ENCODE results near the gene CALCOCO1. TPM values are rescaled to one million over a fixed set of nuclear protein-coding genes. Genes with fewer than 3 reads are reported as not detected.

Gene CALCOCO1
- total and polyA plus RNA-seq, 5 donors from 2014 or later: 91.5 to 209 (median 112) TPM

DNA sequence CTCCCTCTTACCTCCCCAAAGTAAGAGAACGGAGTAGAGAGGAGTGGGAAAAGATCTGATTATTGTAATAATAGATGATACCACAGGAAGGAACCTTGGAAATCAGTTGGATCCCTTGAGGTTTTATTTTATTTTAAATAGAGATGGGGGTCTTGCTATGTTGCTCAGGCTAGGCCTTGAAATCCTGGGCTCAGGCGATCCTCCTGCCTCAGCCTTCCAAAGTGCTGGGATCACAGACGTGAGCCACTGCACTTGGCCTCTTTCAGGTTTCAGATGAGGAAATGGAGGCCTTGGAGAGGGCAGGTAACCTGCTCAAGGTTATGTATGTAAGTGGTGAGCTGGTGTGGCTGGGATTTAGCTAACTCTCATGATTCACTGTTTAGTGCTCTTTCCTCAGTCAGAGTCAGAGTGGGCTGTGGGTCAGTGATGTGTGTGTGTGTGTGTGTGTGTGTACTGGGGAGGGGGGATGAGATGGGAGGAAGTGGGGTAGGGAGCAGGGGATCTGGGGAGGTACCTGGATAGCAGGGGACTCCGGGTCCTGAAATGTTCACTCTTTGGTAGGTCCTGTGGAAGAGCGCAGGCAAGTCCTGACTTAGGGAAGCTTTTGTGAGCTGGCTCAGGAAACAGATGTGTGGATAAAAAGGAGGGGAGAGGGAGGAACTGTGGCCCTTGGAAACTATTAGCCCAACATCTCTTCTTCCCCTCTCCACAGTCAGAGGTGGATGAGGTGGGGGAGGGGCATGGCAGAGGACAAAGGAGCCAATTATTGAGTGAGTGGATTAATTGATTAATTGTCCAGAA, 29.2 kb upstream of the CALCOCO1 start:
- no peak overlapping the region for H3K4me3 ChIP-seq (ENCODE audit: low read depth, low read length)
- no peaks in the 10 kb centered on the region for H3K9me3 ChIP-seq (ENCODE audit: control insufficient read depth in 2 of 2, low read length in 2 of 2)
- peaks cover 39% of the 10 kb centered on the region for H3K27me3 ChIP-seq (ENCODE audit: control insufficient read depth, insufficient read depth, low read length)
- Mint-ChIP-seq H3K9me3 (peaks cover 0 to 2% (median 0%) of the 10 kb centered on the region in 7 donors), H3K4me3 (peak overlapping the region in 3 of 4 donors; percentile 28 to 32 (median 29)), H3K27ac (peak overlapping the region in 1 of 3 donors; percentile 75), H3K36me3 (no peaks in the 10 kb centered on the region), H3K27me3 (peaks cover 41% of the 10 kb centered on the region), H3K4me1 (peaks cover 0 to 24% (median 12%) of the 10 kb centered on the region in 4 donors)
- peaks cover 11% of the 10 kb centered on the region for H3K4me1 ChIP-seq (ENCODE audit: control insufficient read depth, insufficient read depth, low read length, poor library complexity, severe bottlenecking)
- H3K36me3 ChIP-seq (ENCODE audit: control insufficient read depth, insufficient read depth, low read length): no peaks in the 10 kb centered on the region
- ATAC-seq (ENCODE audit: low read depth in 2 of 2): no peak
- DNase-seq: no peak
- no peak overlapping the region for H3K27ac ChIP-seq (ENCODE audit: insufficient read depth, low read length, poor library complexity, severe bottlenecking)

DNA sequence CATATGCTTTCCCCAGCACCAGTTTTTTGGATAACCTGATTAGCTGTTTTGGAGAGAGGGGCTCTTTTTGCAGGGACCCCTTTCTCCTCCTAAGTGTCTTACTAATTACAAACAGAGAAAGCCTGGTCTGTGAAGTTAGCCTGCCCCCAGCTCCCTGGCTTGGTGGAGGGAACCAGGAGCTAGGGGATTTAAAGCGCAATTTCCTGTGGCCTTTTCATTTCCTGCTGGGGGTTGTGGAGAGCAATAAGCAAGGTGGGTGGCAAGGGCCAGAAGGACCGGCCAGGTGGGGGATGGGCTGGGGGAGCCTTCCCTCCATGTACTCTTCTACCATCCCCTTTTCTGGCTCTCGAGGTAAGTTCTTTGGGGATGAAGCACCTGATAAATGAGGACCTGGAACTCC, 28.6 kb upstream of the CALCOCO1 start:
- H3K4me3 Mint-ChIP-seq: peak overlapping the region in 2 of 4 donors; percentile 33 to 51

DNA sequence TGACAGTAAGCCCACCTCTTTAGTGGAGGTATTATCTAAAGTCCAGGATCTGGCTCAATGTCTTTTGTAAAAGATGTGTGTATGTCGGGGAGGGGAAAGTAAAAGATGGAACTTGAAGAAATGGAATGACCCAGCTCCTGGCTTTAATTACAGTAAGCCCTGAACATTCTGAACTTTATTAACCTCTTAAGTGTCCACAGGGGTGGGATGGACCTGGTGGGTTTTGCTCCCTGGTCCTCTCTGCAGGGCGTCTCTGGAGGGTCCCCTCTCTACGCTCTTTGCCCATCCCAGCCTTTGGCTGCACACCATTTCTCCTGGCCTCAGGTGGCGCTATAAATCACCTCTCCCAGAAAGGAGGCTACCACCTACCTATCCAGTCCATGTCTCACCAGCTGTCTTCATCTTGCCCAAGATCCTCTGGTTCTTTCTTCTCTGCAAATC, 28.2 kb upstream of the CALCOCO1 start:
- peak overlapping the region in 1 of 4 donors; percentile 33 for H3K4me3 Mint-ChIP-seq
- no peak overlapping the region for H3K27ac ChIP-seq (ENCODE audit: insufficient read depth, low read length, poor library complexity, severe bottlenecking)
- no peaks in the 10 kb centered on the region for H3K36me3 ChIP-seq (ENCODE audit: control insufficient read depth, insufficient read depth, low read length)
- ATAC-seq (ENCODE audit: low read depth in 2 of 2): no peak
- H3K9me3 Mint-ChIP-seq: peaks cover 0 to 2% (median 0%) of the 10 kb centered on the region in 7 donors
- H3K4me1 Mint-ChIP-seq: peaks cover 0 to 26% (median 12%) of the 10 kb centered on the region in 4 donors
- H3K4me1 ChIP-seq (ENCODE audit: control insufficient read depth, insufficient read depth, low read length, poor library complexity, severe bottlenecking): peaks cover 21% of the 10 kb centered on the region
- H3K4me3 ChIP-seq (ENCODE audit: low read depth, low read length): no peak overlapping the region
- H3K36me3 Mint-ChIP-seq: no peaks in the 10 kb centered on the region
- peaks cover 36% of the 10 kb centered on the region for H3K27me3 ChIP-seq (ENCODE audit: control insufficient read depth, insufficient read depth, low read length)
- H3K27me3 Mint-ChIP-seq: peaks cover 36% of the 10 kb centered on the region
- no peaks in the 10 kb centered on the region for H3K9me3 ChIP-seq (ENCODE audit: control insufficient read depth in 2 of 2, low read length in 2 of 2)
- no peak for DNase-seq
- no peak overlapping the region for H3K27ac Mint-ChIP-seq

More for the DNA sequence above, 28.6 kb upstream of the CALCOCO1 start:
- H3K36me3 Mint-ChIP-seq: no peaks in the 10 kb centered on the region
- no peak for DNase-seq
- H3K4me1 Mint-ChIP-seq: peaks cover 0 to 26% (median 12%) of the 10 kb centered on the region in 4 donors
- ATAC-seq (ENCODE audit: low read depth in 2 of 2): no peak
- H3K27ac Mint-ChIP-seq: no peak overlapping the region
- no peak overlapping the region for H3K27ac ChIP-seq (ENCODE audit: insufficient read depth, low read length, poor library complexity, severe bottlenecking)
- H3K27me3 ChIP-seq (ENCODE audit: control insufficient read depth, insufficient read depth, low read length): peaks cover 36% of the 10 kb centered on the region
- no peaks in the 10 kb centered on the region for H3K36me3 ChIP-seq (ENCODE audit: control insufficient read depth, insufficient read depth, low read length)
- H3K4me3 ChIP-seq (ENCODE audit: low read depth, low read length): no peak overlapping the region
- peaks cover 36% of the 10 kb centered on the region for H3K27me3 Mint-ChIP-seq
- peaks cover 17% of the 10 kb centered on the region for H3K4me1 ChIP-seq (ENCODE audit: control insufficient read depth, insufficient read depth, low read length, poor library complexity, severe bottlenecking)
- H3K9me3 Mint-ChIP-seq: peaks cover 0 to 2% (median 0%) of the 10 kb centered on the region in 7 donors
- H3K9me3 ChIP-seq (ENCODE audit: control insufficient read depth in 2 of 2, low read length in 2 of 2): no peaks in the 10 kb centered on the region

DNA sequence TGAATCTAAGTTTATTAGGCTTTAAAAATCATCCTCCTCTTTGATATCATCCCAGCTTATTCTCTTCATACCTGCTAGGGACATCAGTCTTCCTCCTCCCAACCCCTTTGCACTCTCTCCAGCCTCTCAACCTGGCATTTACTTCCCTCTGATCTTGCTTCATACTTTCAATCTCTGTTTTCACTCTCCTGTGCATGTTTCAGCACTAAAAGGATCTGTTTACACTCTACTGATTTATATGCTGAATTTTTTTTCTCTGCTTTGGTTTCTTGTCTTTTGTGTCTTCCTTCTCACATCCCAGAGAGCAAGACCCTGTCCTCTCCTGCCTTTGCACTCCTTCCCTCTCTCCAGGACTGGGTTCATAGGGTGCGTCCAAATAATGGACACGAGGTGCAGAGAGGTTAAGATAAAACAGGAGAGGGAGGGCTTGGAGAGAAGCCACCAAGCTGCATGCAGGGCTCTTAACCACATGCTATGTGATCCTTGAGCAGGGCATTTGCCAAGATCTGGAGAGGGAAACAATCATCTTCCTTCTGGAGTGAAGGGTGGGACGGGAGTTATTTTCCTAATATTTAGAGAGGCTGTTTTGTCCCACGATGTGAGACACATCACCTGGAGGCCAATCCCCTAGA, 27.5 kb upstream of the CALCOCO1 start:
- no peak for DNase-seq
- no peak for ATAC-seq (ENCODE audit: low read depth in 2 of 2)
- H3K4me3 Mint-ChIP-seq: no peak overlapping the region
- peaks cover 39% of the 10 kb centered on the region for H3K27me3 ChIP-seq (ENCODE audit: control insufficient read depth, insufficient read depth, low read length)
- no peak overlapping the region for H3K4me3 ChIP-seq (ENCODE audit: low read depth, low read length)
- peaks cover 21% of the 10 kb centered on the region for H3K4me1 ChIP-seq (ENCODE audit: control insufficient read depth, insufficient read depth, low read length, poor library complexity, severe bottlenecking)
- H3K27ac Mint-ChIP-seq: no peak overlapping the region
- peaks cover 0 to 2% (median 0%) of the 10 kb centered on the region in 7 donors for H3K9me3 Mint-ChIP-seq
- peaks cover 0 to 26% (median 12%) of the 10 kb centered on the region in 4 donors for H3K4me1 Mint-ChIP-seq
- H3K9me3 ChIP-seq (ENCODE audit: control insufficient read depth in 2 of 2, low read length in 2 of 2): no peaks in the 10 kb centered on the region
- no peak overlapping the region for H3K27ac ChIP-seq (ENCODE audit: insufficient read depth, low read length, poor library complexity, severe bottlenecking)
- peaks cover 36% of the 10 kb centered on the region for H3K27me3 Mint-ChIP-seq
- no peaks in the 10 kb centered on the region for H3K36me3 ChIP-seq (ENCODE audit: control insufficient read depth, insufficient read depth, low read length)
- no peaks in the 10 kb centered on the region for H3K36me3 Mint-ChIP-seq

DNA sequence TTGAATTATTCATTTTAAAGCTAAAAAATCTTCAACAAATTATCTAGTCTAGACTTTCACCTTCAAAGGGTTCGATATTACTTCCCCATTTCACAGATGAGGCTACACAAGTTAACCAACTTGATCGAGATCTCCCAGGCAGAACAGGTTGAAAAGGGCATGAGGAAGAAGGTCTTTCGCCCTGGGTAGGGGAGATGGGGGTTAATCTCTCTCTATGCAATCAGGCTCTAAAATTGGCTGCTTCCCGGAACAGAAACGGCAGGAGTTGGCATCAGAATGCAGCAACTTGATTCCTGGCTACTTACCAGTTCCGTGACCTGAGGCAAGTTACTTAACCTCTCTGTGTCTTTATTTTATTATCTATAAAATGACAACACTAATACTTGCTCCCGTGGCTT, 26.9 kb upstream of the CALCOCO1 start:
- H3K27ac Mint-ChIP-seq: no peak overlapping the region
- Histone ChIP-seq H3K27me3 (ENCODE audit: control insufficient read depth, insufficient read depth, low read length) (peaks cover 35% of the 10 kb centered on the region), H3K9me3 (ENCODE audit: control insufficient read depth in 2 of 2, low read length in 2 of 2) (no peaks in the 10 kb centered on the region), H3K4me1 (ENCODE audit: control insufficient read depth, insufficient read depth, low read length, poor library complexity, severe bottlenecking) (peaks cover 21% of the 10 kb centered on the region), H3K36me3 (ENCODE audit: control insufficient read depth, insufficient read depth, low read length) (no peaks in the 10 kb centered on the region), H3K27ac (ENCODE audit: insufficient read depth, low read length, poor library complexity, severe bottlenecking) (no peak overlapping the region), H3K4me3 (ENCODE audit: low read depth, low read length) (no peak overlapping the region)
- peaks cover 30% of the 10 kb centered on the region for H3K27me3 Mint-ChIP-seq
- no peaks in the 10 kb centered on the region for H3K9me3 Mint-ChIP-seq
- DNase-seq: no peak
- H3K36me3 Mint-ChIP-seq: no peaks in the 10 kb centered on the region
- peaks cover 0 to 26% (median 10%) of the 10 kb centered on the region in 4 donors for H3K4me1 Mint-ChIP-seq
- no peak for ATAC-seq (ENCODE audit: low read depth in 2 of 2)
- no peak overlapping the region for H3K4me3 Mint-ChIP-seq

DNA sequence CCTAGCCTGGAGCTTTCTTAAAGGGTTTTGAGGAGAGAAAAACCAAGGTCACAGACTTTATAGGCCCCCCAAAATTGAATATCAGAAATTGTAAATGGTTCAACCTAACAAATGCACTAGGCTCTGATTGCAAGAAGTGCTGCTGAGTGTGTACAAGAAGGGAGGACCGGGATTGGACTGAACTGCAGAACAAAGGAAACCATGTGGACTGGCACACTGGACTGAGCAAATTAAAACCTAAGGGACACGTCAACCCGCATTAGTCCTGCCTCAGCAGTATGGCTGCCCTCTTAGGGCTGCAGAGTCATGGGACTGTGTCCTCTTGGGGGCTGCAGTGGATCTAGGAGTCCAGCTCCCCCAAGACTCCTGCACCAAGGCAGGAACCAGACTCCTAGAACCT, 25.4 kb upstream of the CALCOCO1 start:
- H3K9me3 ChIP-seq (ENCODE audit: control insufficient read depth in 2 of 2, low read length in 2 of 2): no peaks in the 10 kb centered on the region
- H3K27me3 Mint-ChIP-seq: peaks cover 14% of the 10 kb centered on the region
- H3K27me3 ChIP-seq (ENCODE audit: control insufficient read depth, insufficient read depth, low read length): peaks cover 33% of the 10 kb centered on the region

DNA sequence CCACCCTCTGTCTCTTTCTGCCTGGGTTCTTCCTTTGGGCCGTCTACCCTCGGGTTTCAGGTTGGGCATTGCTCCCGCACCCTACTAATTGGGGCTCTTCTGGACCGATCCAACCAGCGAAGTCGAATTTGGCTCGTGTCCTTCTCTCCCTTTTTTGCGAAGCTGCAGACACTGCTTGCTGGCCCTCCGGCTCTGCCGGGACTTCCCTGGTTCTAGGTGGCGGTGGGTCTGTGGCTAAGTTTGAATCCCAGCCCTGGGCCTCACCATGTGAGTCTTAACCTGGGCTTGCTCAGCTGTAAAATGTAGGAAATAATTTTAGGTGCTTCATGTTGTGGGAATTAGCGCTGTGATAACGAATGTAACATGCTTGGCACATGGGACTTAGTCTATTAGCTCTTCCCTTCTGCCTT, 24.9 kb upstream of the CALCOCO1 start:
- Mint-ChIP-seq H3K36me3 (no peaks in the 10 kb centered on the region), H3K4me1 (peaks cover 0 to 21% (median 16%) of the 10 kb centered on the region in 4 donors), H3K27ac (no peak overlapping the region), H3K9me3 (no peaks in the 10 kb centered on the region), H3K27me3 (peaks cover 11% of the 10 kb centered on the region), H3K4me3 (no peak overlapping the region)
- DNase-seq: no peak
- H3K27me3 ChIP-seq (ENCODE audit: control insufficient read depth, insufficient read depth, low read length): peaks cover 34% of the 10 kb centered on the region
- H3K27ac ChIP-seq (ENCODE audit: insufficient read depth, low read length, poor library complexity, severe bottlenecking): no peak overlapping the region
- no peaks in the 10 kb centered on the region for H3K9me3 ChIP-seq (ENCODE audit: control insufficient read depth in 2 of 2, low read length in 2 of 2)
- H3K4me3 ChIP-seq (ENCODE audit: low read depth, low read length): no peak overlapping the region
- no peaks in the 10 kb centered on the region for H3K36me3 ChIP-seq (ENCODE audit: control insufficient read depth, insufficient read depth, low read length)
- ATAC-seq (ENCODE audit: low read depth in 2 of 2): no peak
- peaks cover 29% of the 10 kb centered on the region for H3K4me1 ChIP-seq (ENCODE audit: control insufficient read depth, insufficient read depth, low read length, poor library complexity, severe bottlenecking)

More for the DNA sequence above, 25.4 kb upstream of the CALCOCO1 start:
- H3K27ac Mint-ChIP-seq: no peak overlapping the region
- Histone ChIP-seq H3K27ac (ENCODE audit: insufficient read depth, low read length, poor library complexity, severe bottlenecking) (no peak overlapping the region), H3K4me1 (ENCODE audit: control insufficient read depth, insufficient read depth, low read length, poor library complexity, severe bottlenecking) (peaks cover 29% of the 10 kb centered on the region), H3K36me3 (ENCODE audit: control insufficient read depth, insufficient read depth, low read length) (no peaks in the 10 kb centered on the region), H3K4me3 (ENCODE audit: low read depth, low read length) (no peak overlapping the region)
- no peak for DNase-seq
- H3K9me3 Mint-ChIP-seq: no peaks in the 10 kb centered on the region
- peaks cover 0 to 25% (median 13%) of the 10 kb centered on the region in 4 donors for H3K4me1 Mint-ChIP-seq
- ATAC-seq (ENCODE audit: low read depth in 2 of 2): no peak
- no peaks in the 10 kb centered on the region for H3K36me3 Mint-ChIP-seq
- no peak overlapping the region for H3K4me3 Mint-ChIP-seq
